ENCODE results near the gene SGMS1.

DNA sequence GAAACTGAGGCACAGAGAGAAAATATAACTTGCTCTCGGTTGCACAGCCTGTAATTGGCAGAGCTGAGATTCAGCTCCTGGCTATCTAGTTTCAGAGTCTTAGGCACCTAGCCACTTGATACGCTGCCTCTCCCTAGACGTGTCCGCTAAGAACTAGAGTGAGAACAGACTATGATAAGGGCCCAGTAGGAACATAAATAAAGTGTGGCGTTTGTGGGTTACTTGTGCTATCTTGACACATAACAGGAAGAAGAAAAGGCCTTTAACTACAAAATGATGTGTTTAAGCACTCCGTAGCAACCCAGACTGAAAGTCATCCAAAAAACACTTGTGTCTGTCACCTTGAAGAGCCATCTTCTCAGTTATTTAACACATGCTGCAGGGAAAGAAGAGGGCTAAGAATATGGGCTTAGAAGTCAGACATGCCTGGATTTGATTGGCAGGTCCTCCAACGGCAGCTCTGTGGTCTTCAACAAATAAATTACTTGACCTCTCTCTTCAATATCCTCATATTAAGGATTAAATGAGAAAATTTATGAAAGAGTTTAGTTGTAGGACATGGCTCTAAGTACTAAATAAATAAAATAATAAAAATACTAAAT lies 96.2 kb downstream of the SGMS1 start:
- TF ChIP-seq, protein P1, sequence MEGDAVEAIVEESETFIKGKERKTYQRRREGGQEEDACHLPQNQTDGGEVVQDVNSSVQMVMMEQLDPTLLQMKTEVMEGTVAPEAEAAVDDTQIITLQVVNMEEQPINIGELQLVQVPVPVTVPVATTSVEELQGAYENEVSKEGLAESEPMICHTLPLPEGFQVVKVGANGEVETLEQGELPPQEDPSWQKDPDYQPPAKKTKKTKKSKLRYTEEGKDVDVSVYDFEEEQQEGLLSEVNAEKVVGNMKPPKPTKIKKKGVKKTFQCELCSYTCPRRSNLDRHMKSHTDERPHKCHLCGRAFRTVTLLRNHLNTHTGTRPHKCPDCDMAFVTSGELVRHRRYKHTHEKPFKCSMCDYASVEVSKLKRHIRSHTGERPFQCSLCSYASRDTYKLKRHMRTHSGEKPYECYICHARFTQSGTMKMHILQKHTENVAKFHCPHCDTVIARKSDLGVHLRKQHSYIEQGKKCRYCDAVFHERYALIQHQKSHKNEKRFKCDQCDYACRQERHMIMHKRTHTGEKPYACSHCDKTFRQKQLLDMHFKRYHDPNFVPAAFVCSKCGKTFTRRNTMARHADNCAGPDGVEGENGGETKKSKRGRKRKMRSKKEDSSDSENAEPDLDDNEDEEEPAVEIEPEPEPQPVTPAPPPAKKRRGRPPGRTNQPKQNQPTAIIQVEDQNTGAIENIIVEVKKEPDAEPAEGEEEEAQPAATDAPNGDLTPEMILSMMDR (IDR thresholded peaks at IDR 0.05), result no peak
- TF ChIP-seq POLR2A (IDR thresholded peaks at IDR 0.05), result no peak

All from heart left ventricle (tissue), 13 donors.